GM21423 (cell line): ENCODE data around the gene KCNK4.

ENCODE experiments used
- ATAC-seq: cut with Tn5 transposase; IDR thresholded peaks from one replicate; pipeline ENCODE4 v1.9.1; 2021; ENCODE audit warnings: mild to moderate bottlenecking, moderate library complexity; ENCODE audit not compliant: unreplicated experiment

Gene KCNK4

GRCh38 chr11:64253043-64253442 is 38.1 kb upstream of the KCNK4 start:
- ATAC-seq = no peak

- no peak for ATAC-seq
Measured at GRCh38 chr11:64253481-64253880, 37.6 kb upstream of the KCNK4 start.

- no peak for ATAC-seq
Measured at GRCh38 chr11:64254326-64254725, 36.8 kb upstream of the KCNK4 start.

- ATAC-seq = no peak
Measured at GRCh38 chr11:64255135-64256128, 35.7 kb upstream of the KCNK4 start.

- ATAC-seq = no peak
Measured at GRCh38 chr11:64256300-64256699, 34.8 kb upstream of the KCNK4 start.

- ATAC-seq = no peak
Measured at GRCh38 chr11:64258356-64258755, 32.7 kb upstream of the KCNK4 start.

GRCh38 chr11:64258946-64259532 is 32.1 kb upstream of the KCNK4 start:
- ATAC-seq = no peak

GRCh38 chr11:64259533-64260067 is 31.5 kb upstream of the KCNK4 start:
- ATAC-seq = no peak

GRCh38 chr11:64260147-64260708 is 30.9 kb upstream of the KCNK4 start:
- no peak for ATAC-seq

- no peak for ATAC-seq
Measured at GRCh38 chr11:64261556-64262080, 29.5 kb upstream of the KCNK4 start.

- no peak for ATAC-seq
Measured at GRCh38 chr11:64262271-64263002, 28.7 kb upstream of the KCNK4 start.

GRCh38 chr11:64263021-64263946 is 27.8 kb upstream of the KCNK4 start:
- no peak for ATAC-seq

GRCh38 chr11:64263947-64264317 is 27.2 kb upstream of the KCNK4 start:
- ATAC-seq = no peak

- no peak for ATAC-seq
Measured at GRCh38 chr11:64264371-64264852, 26.7 kb upstream of the KCNK4 start.

- no peak for ATAC-seq
Measured at GRCh38 chr11:64265176-64266160, 25.6 kb upstream of the KCNK4 start.

GRCh38 chr11:64266339-64266738 is 24.8 kb upstream of the KCNK4 start:
- no peak for ATAC-seq

- ATAC-seq = no peak
Measured at GRCh38 chr11:64267207-64267945, 23.7 kb upstream of the KCNK4 start.
